A673 (cell line): ENCODE measurements around the gene C6orf52.

Source experiments
- CTCF ChIP-seq: fragments of 300-800, 200-600 bp; sonication (generic); conservative IDR thresholded peaks from 2 replicates; pipeline ENCODE4 v1.5.1; 2017; ENCODE audit warnings: low read depth, mild to moderate bottlenecking, antibody characterized with exemption, low read length, moderate library complexity, mixed read lengths
- EZH2 ChIP-seq: fragments of 200-600 bp; sonication (generic); IDR thresholded peaks from 2 replicates; pipeline ENCODE4 v1.6.1; 2017; ENCODE audit warnings: borderline replicate concordance, low read depth, mild to moderate bottlenecking, mixed read lengths, antibody characterized with exemption, low read length; ENCODE audit not compliant: poor library complexity, severe bottlenecking

- TF ChIP-seq CTCF (no peak), EZH2 (no peak)
Observed at GRCh38 chr6:10742251-10742650, 47.8 kb upstream of the C6orf52 start.
